Small intestine (tissue), 7 donors: Measurements from ENCODE around the gene EIF3CL. TPM values are rescaled to one million over a fixed set of nuclear protein-coding genes. Genes with fewer than 3 reads are reported as not detected.
"Not testable (repeated sequence)": the region's sequence is repeated elsewhere in the genome, so short reads cannot be mapped to it uniquely, and the experiment has no call there.

ENCODE experiments used
- DNase-seq, 2 donors: peaks; one replicate each; pipeline versions ENCODE4 v3.0.0 to v3.0.0-alpha.2; 2013
- FAIRE-seq: peaks from 2 replicates; lab custom pipeline; 2012; peaks lifted over from hg19 to GRCh38; lab: Jason Lieb, UNC
- H3K27ac ChIP-seq, 3 donors: one replicate each; pipeline ENCODE4 v1.5.1; 2013; ENCODE audit warnings: low read length in 2 of 3, mild to moderate bottlenecking in 2 of 3, control low read depth in 1 of 3, inconsistent platforms in 1 of 3, low read depth in 1 of 3, moderate library complexity in 1 of 3
- H3K27me3 ChIP-seq, 3 donors: one replicate each; pipeline ENCODE4 v1.6.1; 2013; ENCODE audit warnings: low read length in 3 of 3, inconsistent platforms in 1 of 3; ENCODE audit not compliant: control insufficient read depth in 3 of 3, insufficient read depth in 3 of 3
- H3K36me3 ChIP-seq, 3 donors: one replicate each; pipeline ENCODE4 v1.6.1; 2013; ENCODE audit warnings: low read length in 3 of 3, inconsistent platforms in 1 of 3, low read depth in 1 of 3, mild to moderate bottlenecking in 1 of 3, moderate library complexity in 1 of 3; ENCODE audit not compliant: control insufficient read depth in 3 of 3, insufficient read depth in 2 of 3
- H3K4me1 ChIP-seq, 3 donors: one replicate each; pipeline ENCODE4 v1.6.1; 2013; ENCODE audit warnings: low read length in 2 of 3, inconsistent platforms in 1 of 3, low read depth in 1 of 3, mild to moderate bottlenecking in 1 of 3, moderate library complexity in 1 of 3; ENCODE audit not compliant: control insufficient read depth in 3 of 3, insufficient read depth in 2 of 3
- H3K4me3 ChIP-seq, 3 donors: one replicate each; pipeline ENCODE4 v1.5.1; 2013; ENCODE audit warnings: low read length in 3 of 3, control low read depth in 1 of 3, inconsistent platforms in 1 of 3, low read depth in 1 of 3, mild to moderate bottlenecking in 1 of 3, moderate library complexity in 1 of 3
- H3K9me3 ChIP-seq, 2 donors: one replicate each; pipeline ENCODE4 v1.6.1; 2013; ENCODE audit warnings: low read depth in 1 of 2, low read length in 1 of 2; ENCODE audit not compliant: control insufficient read depth in 2 of 2, insufficient read depth in 1 of 2
- WGBS, 3 donors: extraction: QIAGEN DNeasy Blood & Tissue Kit; methylation state at CpG; one replicate each; pipeline ENCODE4 v1.1.7; 2013; 5-methylcytosine and 5-hydroxymethylcytosine counted together
- polyA plus RNA-seq, 4 donors: library from polyadenylated mRNA; stranded (reverse) in 3 of 4; unstranded in 1 of 4; fragments of 200-250 nt in 3 of 4; fragments of 120-200 nt in 1 of 4; gene quantifications; one replicate each; pipeline versions ENCODE4 v1.2.1 to v1.2.3, GENCODE V29; 2013
- donor health status: healthy with polysubstance abuse.
- donor health status: control.
- donor health status: control.
- donor health status: Bipolar disorder and iron deficiency.
- donor health status: healthy.

Gene EIF3CL
- polyA plus RNA-seq, 4 donors = 67.3 to 78.1 (median 74.2) TPM

DNA sequence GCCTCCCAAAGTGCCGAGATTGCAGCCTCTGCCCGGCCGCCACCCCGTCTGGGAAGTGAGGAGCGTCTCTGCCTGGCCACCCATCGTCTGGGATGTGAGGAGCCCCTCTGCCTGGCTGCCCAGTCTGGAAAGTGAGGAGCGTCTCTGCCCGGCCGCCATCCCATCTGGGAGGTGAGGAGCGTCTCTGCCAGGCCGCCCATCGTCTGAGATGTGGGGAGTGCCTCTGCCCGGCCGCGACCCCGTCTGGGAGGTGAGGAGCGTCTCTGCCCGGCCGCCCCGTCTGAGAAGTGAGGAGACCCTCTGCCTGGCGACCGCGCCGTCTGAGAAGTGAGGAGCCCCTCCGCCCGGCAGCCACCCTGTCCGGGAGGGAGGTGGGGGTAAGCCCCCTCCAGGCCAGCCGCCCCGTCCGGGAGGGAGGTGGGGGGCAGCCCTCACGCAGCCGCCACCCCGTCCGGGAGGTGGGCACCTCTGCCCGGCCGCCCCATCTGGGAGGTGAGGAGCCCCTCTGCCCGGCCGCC, 26.5 kb downstream of the EIF3CL start:
- WGBS, 3 donors = 96 to 97% (median 96%) methylated on average over 12 to 34 of the region's 38 CpGs
- not testable (repeated sequence) for DNase-seq, FAIRE-seq, H3K4me1 ChIP-seq, H3K9me3 ChIP-seq, H3K27ac ChIP-seq, H3K4me3 ChIP-seq, H3K27me3 ChIP-seq, H3K36me3 ChIP-seq

DNA sequence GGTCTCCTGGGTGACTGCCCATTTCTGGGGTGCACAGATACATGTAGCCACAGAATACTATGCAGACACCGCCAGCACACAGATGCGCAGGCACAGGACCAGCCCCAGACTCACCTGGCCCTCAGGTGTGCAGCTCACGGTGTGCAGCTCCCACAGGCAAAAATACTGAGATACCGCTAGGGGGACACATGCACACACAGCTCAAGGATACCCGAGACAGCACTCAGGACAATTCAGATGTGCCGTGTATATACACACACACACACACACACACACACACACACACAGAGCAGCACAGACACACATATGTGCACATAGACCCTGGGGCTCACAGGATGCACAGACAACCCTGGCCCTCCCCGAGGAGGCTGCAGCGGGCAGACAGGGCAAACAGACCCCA, 28.5 kb downstream of the EIF3CL start:
- H3K36me3 ChIP-seq, H3K27me3 ChIP-seq, H3K27ac ChIP-seq, H3K9me3 ChIP-seq, FAIRE-seq, H3K4me3 ChIP-seq, H3K4me1 ChIP-seq, DNase-seq: not testable (repeated sequence)
- WGBS, 3 donors = 0 to 6% (median 4%) methylated on average over 2 to 3 of the region's 8 CpGs

DNA sequence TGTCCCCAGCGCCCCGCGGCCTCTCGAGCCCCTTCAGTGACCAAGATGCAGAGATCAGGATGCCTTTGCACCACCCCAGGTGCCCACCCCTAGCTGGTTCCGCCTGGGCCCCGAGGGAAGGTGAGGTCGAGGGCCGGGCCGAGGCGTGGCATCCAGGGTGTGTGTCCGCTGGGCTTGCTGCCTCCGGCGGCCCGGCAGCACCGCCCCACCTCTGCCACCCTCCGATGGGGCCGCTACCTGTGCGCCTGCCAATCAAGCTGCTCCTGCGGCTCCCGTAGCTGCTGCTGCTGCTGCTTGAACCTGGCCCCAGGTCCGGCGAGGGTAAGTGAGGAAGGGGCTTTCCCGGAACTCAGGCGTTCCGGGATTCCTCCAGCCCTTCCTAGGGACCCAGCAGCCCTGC, 29.4 kb downstream of the EIF3CL start:
- not testable (repeated sequence) for H3K4me3 ChIP-seq, H3K4me1 ChIP-seq, DNase-seq, H3K9me3 ChIP-seq, H3K36me3 ChIP-seq, H3K27ac ChIP-seq, H3K27me3 ChIP-seq, FAIRE-seq
- 0 to 2% (median 0%) methylated on average over 4 to 13 of the region's 25 CpGs for WGBS, 3 donors

DNA sequence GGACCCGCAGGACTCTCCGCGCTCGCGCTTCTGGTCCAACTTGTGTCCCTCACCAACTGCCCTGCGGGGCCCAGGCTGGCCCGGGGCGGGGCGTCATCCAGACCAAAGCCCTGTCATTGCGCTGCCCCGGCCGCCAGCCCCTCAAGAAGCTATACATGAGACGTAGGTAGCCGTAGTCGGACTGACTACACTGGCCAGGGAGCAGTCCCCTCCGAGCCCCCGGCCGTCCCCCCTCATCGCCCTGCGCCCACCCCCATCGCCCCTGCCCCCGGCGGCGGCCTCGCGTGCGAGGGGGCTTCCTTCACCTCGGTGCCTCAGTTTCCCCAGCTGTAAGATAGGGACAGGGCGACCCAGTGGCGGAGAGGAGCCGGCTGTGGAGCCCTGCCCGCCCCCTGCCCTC, 35.7 kb downstream of the EIF3CL start:
- peak in 1 of 2 donors; percentile 0 for DNase-seq
- H3K4me1 ChIP-seq, H3K27ac ChIP-seq, H3K27me3 ChIP-seq, H3K36me3 ChIP-seq, H3K9me3 ChIP-seq, FAIRE-seq, H3K4me3 ChIP-seq: not testable (repeated sequence)
- WGBS, 3 donors = 5 to 37% (median 28%) methylated on average over 19 to 26 of the region's 32 CpGs

DNA sequence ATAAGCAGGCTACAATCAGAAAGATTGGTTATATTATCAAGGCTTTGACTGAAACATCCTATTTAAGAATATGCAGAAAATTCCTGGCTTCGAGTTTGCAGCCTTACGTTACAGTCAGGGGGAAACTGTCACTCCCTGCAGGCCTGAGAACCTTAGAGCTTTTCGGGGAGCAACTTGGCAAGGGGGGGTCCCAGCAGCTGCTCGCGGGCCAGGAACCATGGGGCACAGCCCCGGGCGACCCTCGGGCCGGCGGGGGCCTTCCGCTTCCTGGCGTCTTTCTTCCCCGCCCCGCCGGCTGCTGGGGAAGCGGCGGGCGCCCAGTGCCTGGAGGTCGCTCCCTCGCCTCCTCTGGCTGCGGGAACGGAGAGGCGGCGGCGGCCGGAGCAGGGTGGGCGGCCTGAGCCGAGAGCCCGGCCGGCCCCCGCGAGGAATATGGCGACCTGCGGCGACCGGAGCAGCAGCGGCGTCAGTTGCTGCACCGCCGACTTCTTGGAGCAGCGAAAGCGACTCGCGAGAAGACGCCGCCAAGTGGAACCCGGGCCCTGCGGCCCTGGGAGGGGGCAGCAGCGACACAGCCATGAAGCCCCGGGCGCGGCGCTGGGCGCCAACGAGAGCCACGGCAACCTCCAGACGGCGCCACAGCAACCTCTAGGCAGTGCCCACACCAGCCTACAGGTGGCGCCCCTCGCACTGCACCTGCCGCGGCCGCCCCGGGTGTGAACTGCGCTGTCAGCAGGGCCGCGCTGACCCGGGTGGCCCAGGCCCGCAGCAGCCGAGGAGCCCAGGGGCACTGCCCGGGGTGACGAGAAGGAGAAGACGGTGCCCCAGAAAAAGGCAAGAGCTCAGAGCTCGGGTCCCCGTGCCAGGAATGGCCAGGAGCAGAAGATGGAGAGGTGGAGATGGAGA, 39.1 kb downstream of the EIF3CL start:
- not testable (repeated sequence) for H3K27ac ChIP-seq, H3K4me3 ChIP-seq, H3K4me1 ChIP-seq, H3K36me3 ChIP-seq, H3K27me3 ChIP-seq, DNase-seq, H3K9me3 ChIP-seq, FAIRE-seq
- WGBS, 3 donors = 0 to 2% (median 2%) methylated on average over 8 to 17 of the region's 75 CpGs

DNA sequence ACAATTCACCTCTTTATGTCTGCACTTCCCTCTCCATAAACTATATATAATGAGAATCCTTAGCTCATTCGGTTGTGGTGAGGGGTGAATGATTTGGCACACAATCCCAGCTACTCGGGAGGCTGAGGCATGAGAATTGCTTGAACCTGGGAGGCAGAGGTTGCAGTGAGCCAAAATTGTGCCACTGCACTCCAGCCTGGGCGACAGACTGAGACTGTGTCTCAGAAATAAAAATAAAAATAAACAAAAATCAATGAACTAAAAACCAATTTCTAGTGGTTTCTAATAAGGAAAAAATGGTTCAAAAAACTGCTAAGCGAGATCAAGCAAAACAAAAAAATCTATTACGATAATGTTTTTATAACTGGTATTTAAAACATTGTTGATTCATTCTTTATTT, 40.2 kb downstream of the EIF3CL start, which contains the start of gene NPIPB6:
NPIPB6 (minus strand) TSS at position 101 of the 400 bp plus-strand sequence. CDS start 686 bp downstream, outside the sequence.
- DNase-seq, H3K9me3 ChIP-seq, FAIRE-seq, H3K4me1 ChIP-seq, H3K27ac ChIP-seq, H3K27me3 ChIP-seq, H3K4me3 ChIP-seq, H3K36me3 ChIP-seq: not testable (repeated sequence)
- no CpG with 5 or more reads among the region's 5 CpGs for WGBS, 3 donors

DNA sequence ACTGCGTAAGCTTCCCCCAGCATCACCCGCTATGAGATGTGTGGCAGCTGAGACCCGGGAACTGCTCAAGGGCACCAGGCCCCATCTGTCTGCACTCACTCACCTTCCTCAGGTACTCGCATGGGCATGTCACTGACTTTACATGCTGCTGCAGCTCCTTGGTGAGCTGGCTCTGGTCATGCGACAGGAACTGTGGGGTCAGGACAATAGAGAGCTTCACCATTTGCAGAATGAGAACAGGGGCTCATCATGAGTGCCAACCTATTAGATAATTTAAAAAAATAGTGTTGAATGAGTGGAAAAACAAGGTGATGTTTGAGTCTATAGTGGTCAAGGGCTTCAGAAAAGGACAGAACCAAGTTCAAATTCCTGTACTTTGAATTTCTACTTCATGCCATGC, 41.0 kb downstream of the EIF3CL start:
- H3K4me1 ChIP-seq, H3K27ac ChIP-seq, DNase-seq, H3K4me3 ChIP-seq, H3K36me3 ChIP-seq, FAIRE-seq, H3K9me3 ChIP-seq, H3K27me3 ChIP-seq: not testable (repeated sequence)
- WGBS, 3 donors = 79 to 97% (median 90%) methylated on average over 2 of the region's 5 CpGs

DNA sequence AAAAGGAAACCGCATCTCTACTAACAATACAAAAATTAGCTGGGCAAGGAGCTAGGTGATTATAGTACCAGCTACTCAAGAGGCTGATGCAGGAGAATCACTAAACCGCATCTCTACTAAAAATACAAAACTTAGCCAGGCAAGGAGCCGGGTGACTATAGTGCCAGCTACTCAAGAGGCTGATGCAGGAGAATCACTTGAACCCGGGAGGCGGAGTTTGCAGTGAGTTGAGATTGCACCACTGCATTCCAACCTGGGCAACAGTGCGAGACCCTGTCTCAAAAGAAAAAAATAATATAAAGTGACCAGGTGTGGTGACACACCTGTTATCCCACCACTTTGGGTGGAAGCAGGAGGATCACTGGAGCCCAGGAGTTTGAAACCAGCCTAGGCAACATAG, 65.4 kb downstream of the EIF3CL start:
- H3K27ac ChIP-seq, DNase-seq, H3K36me3 ChIP-seq, H3K4me3 ChIP-seq, H3K9me3 ChIP-seq, H3K27me3 ChIP-seq, H3K4me1 ChIP-seq, FAIRE-seq: not testable (repeated sequence)
- 83 to 95% (median 85%) methylated on average over 4 to 5 of the region's 6 CpGs for WGBS, 3 donors
